ENCODE results near the gene EHMT1. TPM values are rescaled to one million over a fixed set of nuclear protein-coding genes. Genes with fewer than 3 reads are reported as not detected.

The EHMT1 gene
- total RNA-seq, 2 experiments from 2014 or later = 145 to 295 TPM

DNA sequence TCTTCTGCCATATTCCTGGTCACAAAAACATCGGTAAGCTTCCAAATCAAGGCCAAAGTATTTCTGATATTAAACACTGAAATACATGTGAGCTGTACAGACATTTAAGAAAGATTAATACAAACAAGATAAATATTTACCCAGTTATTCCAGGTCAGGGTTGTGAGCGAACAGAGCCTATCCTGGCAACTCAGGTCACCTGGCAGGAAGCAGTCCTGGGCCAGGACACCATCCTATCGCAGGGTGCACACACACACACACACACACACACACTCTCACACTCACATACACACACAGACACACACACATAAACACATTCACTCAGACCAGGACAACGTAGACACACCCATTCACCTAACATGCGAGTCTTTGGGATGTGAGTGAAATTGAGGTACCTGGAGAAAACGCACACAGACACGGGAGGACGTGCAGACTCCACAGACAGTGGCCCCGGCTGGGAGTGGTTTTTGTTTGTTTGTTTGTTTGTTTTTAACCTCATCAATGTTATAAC lies 176.4 kb downstream of the EHMT1 start:
- POLR2A ChIA-PET = no interaction called here
- Histone ChIP-seq H3K9me2 (ENCODE audit: insufficient read depth, low read length) (no peaks in the 10 kb centered on the region), H3K36me3 (ENCODE audit: insufficient read depth, low read length) (peaks cover 99% of the 10 kb centered on the region), H3K9me3 (ENCODE audit: low read length) (no peaks in the 10 kb centered on the region), H3K4me3 (ENCODE audit: low read depth, low read length, poor library complexity, severe bottlenecking) (no peak overlapping the region), H2AFZ (ENCODE audit: low read length) (no peak overlapping the region), H3K4me2 (ENCODE audit: low read length) (no peak overlapping the region), H3K79me2 (ENCODE audit: insufficient read depth, low read depth, low read length) (no peaks in the 10 kb centered on the region), H4K20me1 (ENCODE audit: insufficient read depth, low read length) (no peaks in the 10 kb centered on the region), H3K4me1 (ENCODE audit: insufficient read depth, low read length, poor library complexity, severe bottlenecking) (no peaks in the 10 kb centered on the region), H3K27ac (ENCODE audit: low read depth, low read length, poor library complexity, severe bottlenecking) (no peak overlapping the region)
- BruUV-seq (replicated peaks) = no TSS peak
- intact Hi-C loops (cut with micrococcal nuclease; ENCODE audit: unreplicated experiment) = no loop called here
- CTCF ChIA-PET (ENCODE audit: unreplicated experiment) = no interaction called here
- DNase-seq (ENCODE audit: low spot score) = no peak
- TF ChIP-seq EZH2phosphoT487 (IDR thresholded peaks at IDR 0.05; ENCODE audit: borderline replicate concordance, low read depth, low read length) (no peak), CTCF (conservative IDR thresholded peaks at IDR 0.05; ENCODE audit: low read length) (no peak)

DNA sequence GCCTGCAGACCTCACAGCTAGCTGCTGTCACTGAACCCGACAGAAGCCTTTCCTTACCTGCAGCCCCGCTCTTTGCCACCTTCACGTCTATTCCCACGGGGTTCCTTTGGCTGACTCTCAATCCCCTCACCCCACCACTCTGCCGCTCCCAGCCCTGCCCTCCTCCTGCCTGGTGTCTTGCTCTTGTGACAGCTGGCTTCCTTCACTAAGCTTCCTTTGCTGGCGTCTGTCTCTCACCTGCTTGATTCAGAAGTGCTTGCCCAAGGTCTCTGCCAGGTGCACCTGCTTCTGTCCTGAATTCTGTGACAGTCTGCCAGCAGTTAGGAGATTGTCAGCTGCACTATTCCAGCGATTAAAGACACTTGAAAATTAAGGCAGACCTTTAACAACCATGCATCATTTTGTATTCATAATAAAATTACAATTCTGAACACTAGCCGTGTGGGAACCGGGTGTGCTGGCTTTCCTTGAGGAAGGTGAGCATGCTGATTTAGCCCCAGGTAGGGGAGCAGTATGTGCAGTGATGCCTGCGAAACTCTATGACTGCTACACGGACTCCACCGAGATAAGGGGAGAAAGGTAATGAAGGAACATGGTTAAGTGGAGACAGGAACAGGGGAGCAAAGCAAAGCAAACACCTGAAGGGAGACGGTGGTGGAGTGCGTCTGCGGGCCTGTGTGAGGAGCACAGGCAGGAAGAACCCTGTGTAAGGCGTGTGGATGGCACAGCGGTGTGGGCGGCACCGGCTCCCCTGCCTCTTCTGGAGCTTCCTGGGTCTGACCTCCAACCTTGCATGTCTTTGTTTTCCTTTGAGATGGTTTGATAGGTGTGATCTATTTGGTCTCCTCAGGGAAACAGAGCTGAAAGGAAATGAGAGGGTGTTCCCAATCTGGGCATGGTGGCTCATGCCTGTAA lies 178.7 kb downstream of the EHMT1 start:
- TF ChIP-seq EZH2phosphoT487 (IDR thresholded peaks at IDR 0.05; ENCODE audit: borderline replicate concordance, low read depth, low read length) (no peak), CTCF (conservative IDR thresholded peaks at IDR 0.05; ENCODE audit: low read length) (no peak)
- Histone ChIP-seq H3K27ac (ENCODE audit: low read depth, low read length, poor library complexity, severe bottlenecking) (no peak overlapping the region), H3K36me3 (ENCODE audit: insufficient read depth, low read length) (peaks cover 98% of the 10 kb centered on the region), H3K4me3 (ENCODE audit: low read depth, low read length, poor library complexity, severe bottlenecking) (no peak overlapping the region), H3K79me2 (ENCODE audit: insufficient read depth, low read depth, low read length) (no peaks in the 10 kb centered on the region), H3K9me3 (ENCODE audit: low read length) (no peaks in the 10 kb centered on the region), H4K20me1 (ENCODE audit: insufficient read depth, low read length) (no peaks in the 10 kb centered on the region), H3K9me2 (ENCODE audit: insufficient read depth, low read length) (no peaks in the 10 kb centered on the region), H3K4me2 (ENCODE audit: low read length) (no peak overlapping the region), H3K4me1 (ENCODE audit: insufficient read depth, low read length, poor library complexity, severe bottlenecking) (no peaks in the 10 kb centered on the region), H2AFZ (ENCODE audit: low read length) (no peak overlapping the region)
- CTCF ChIA-PET (ENCODE audit: unreplicated experiment) = no interaction called here
- intact Hi-C loops (cut with micrococcal nuclease; ENCODE audit: unreplicated experiment) = no loop called here
- POLR2A ChIA-PET = no interaction called here
- no peak for DNase-seq (ENCODE audit: low spot score)
- BruUV-seq (replicated peaks) = no TSS peak

- no TSS peak for BruUV-seq (replicated peaks)
- Histone ChIP-seq H2AFZ (ENCODE audit: low read length) (no peak overlapping the region), H3K9me2 (ENCODE audit: insufficient read depth, low read length) (no peaks in the 10 kb centered on the region), H3K79me2 (ENCODE audit: insufficient read depth, low read depth, low read length) (no peaks in the 10 kb centered on the region), H3K27ac (ENCODE audit: low read depth, low read length, poor library complexity, severe bottlenecking) (no peak overlapping the region), H4K20me1 (ENCODE audit: insufficient read depth, low read length) (no peaks in the 10 kb centered on the region), H3K4me1 (ENCODE audit: insufficient read depth, low read length, poor library complexity, severe bottlenecking) (no peaks in the 10 kb centered on the region), H3K4me2 (ENCODE audit: low read length) (no peak overlapping the region), H3K9me3 (ENCODE audit: low read length) (no peaks in the 10 kb centered on the region), H3K36me3 (ENCODE audit: insufficient read depth, low read length) (peaks cover 98% of the 10 kb centered on the region), H3K4me3 (ENCODE audit: low read depth, low read length, poor library complexity, severe bottlenecking) (no peak overlapping the region)
- intact Hi-C loops (cut with micrococcal nuclease; ENCODE audit: unreplicated experiment) = no loop called here
- ChIA-PET CTCF (ENCODE audit: unreplicated experiment) (no interaction called here), POLR2A (no interaction called here)
- no peak for TF ChIP-seq EZH2phosphoT487 (IDR thresholded peaks at IDR 0.05; ENCODE audit: borderline replicate concordance, low read depth, low read length)
- TF ChIP-seq CTCF (conservative IDR thresholded peaks at IDR 0.05; ENCODE audit: low read length) = no peak
- DNase-seq (ENCODE audit: low spot score) = no peak
These were observed 179.3 kb downstream of the EHMT1 start for GRCh38 chr9:137798142-137798541.
